ENCODE data around the gene C4orf54. TPM values are rescaled to one million over a fixed set of nuclear protein-coding genes. Genes with fewer than 3 reads are reported as not detected.

C4orf54 gene
- total and polyA plus RNA-seq, 2 of the 8 experiments (the other 6 are each of a cell fraction or from before 2014, with no cell fraction given): not detected

DNA sequence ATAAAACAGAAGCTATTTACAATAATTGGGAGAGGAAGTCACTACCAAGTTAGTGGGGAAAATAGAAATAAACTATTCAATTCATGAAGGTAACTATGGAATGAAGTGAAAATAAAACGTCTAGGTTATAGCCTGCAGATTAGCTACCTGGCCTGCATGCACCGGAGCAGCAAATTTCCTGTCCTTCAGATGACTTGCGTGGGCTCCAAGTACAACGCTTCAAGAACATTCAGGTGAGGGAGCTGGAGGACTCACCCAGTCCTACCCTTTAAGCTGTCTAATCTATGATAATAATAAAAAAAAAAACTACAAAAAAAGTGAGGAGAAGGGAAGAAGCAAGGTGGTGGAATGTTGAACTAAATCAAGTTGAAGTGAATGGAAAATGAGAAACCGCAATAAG lies 13.2 kb downstream of the C4orf54 start:
- DNase-seq (ENCODE audit: low read depth in 1 of 2, low spot score in 2 of 2): no peak
- no peak overlapping the region for H4K8ac ChIP-seq (ENCODE audit: extremely low read depth, insufficient read depth, low read length)
- no peaks in the 10 kb centered on the region for H3K9me3 ChIP-seq (ENCODE audit: insufficient read depth in 2 of 2, low read depth in 1 of 2, low read length in 1 of 2)
- H2BK5ac ChIP-seq (ENCODE audit: low read depth, low read length): peak overlapping the region; percentile 45; the same call in 1 of the 2 replicates
- H3K4ac ChIP-seq (replicated peaks; ENCODE audit: insufficient read length, low read depth, low read length): no peak overlapping the region
- H2BK12ac ChIP-seq (ENCODE audit: low read depth, low read length): no peak overlapping the region
- H3K18ac ChIP-seq (ENCODE audit: extremely low read depth, low read length): no peak overlapping the region
- no peak for FAIRE-seq
- H3K56ac ChIP-seq (replicated peaks; ENCODE audit: insufficient read length, low read depth, low read length): no peak overlapping the region
- H3K36me3 ChIP-seq (ENCODE audit: control insufficient read depth in 2 of 4, insufficient read depth in 4 of 4, low read length in 3 of 4): no peaks in the 10 kb centered on the region
- POLR2A ChIA-PET (ENCODE audit: partially characterized antibody): no interaction called here
- peak overlapping the region; percentile 82; the same call in 1 of the 2 replicates for H2BK20ac ChIP-seq (ENCODE audit: low read length)
- no peaks in the 10 kb centered on the region for H3K79me1 ChIP-seq (ENCODE audit: low read depth, low read length)
- no peak overlapping the region for H2AK5ac ChIP-seq (ENCODE audit: low read depth, low read length)
- no peak overlapping the region for H2AFZ ChIP-seq (ENCODE audit: low read length)
- no peak overlapping the region for H3K14ac ChIP-seq (ENCODE audit: insufficient read length)
- H3K23ac ChIP-seq (ENCODE audit: insufficient read length): no peak overlapping the region
- H4K5ac ChIP-seq (ENCODE audit: insufficient read length, low read depth, low read length): no peak overlapping the region
- no peaks in the 10 kb centered on the region for H4K20me1 ChIP-seq (replicated peaks in 1 of 2; ENCODE audit: control insufficient read depth in 1 of 2, insufficient read depth in 2 of 2, low read length in 2 of 2)
- no peak overlapping the region for H2BK15ac ChIP-seq (ENCODE audit: low read length)
- peak overlapping the region in 1 of 4 experiments; percentile 41; a peak in 2 of 8 replicates for H3K4me3 ChIP-seq (ENCODE audit: extremely low read depth in 1 of 4, insufficient read depth in 2 of 4, low read depth in 3 of 4, low read length in 4 of 4)
- H3K27me3 ChIP-seq (replicated peaks in 1 of 4; ENCODE audit: control insufficient read depth in 3 of 4, extremely low read depth in 1 of 4, insufficient read depth in 3 of 4, low read length in 3 of 4): peaks cover 4 to 24% (median 6%) of the 10 kb centered on the region in 4 experiments; a peak in 5 of 7 replicates
- H3K27ac ChIP-seq (ENCODE audit: low read depth, low read length): no peak overlapping the region
- H3K4me2 ChIP-seq (ENCODE audit: insufficient read depth in 1 of 2, low read depth in 2 of 2, low read length in 2 of 2): peak overlapping the region; percentile 16 to 46
- H3K4me1 ChIP-seq (replicated peaks in 1 of 4; ENCODE audit: control insufficient read depth in 3 of 4, insufficient read depth in 4 of 4, low read length in 3 of 4): peaks cover 0 to 10% (median 6%) of the 10 kb centered on the region in 4 experiments; a peak in 3 of 7 replicates
- TF ChIP-seq TAF7 (optimal IDR thresholded peaks at IDR 0.05; ENCODE audit: borderline replicate concordance, low read depth, low read length) (no peak), SP4 (IDR thresholded peaks at IDR 0.05; ENCODE audit: low read length) (no peak), CREB1 (IDR thresholded peaks at IDR 0.05) (no peak), RXRA (IDR thresholded peaks at IDR 0.05; ENCODE audit: insufficient read depth, low read depth, low read length) (no peak), PHF8 (conservative IDR thresholded peaks at IDR 0.05; ENCODE audit: low read depth, low read length) (no peak)
- H3K23me2 ChIP-seq (ENCODE audit: low read depth, low read length): no peaks in the 10 kb centered on the region
- WGBS, 2 experiments (ENCODE audit: extremely low coverage in 1 of 2, insufficient coverage in 1 of 2, insufficient read length in 1 of 2, insufficient replicate concordance in 2 of 2, low coverage in 1 of 2, low lambda C conversion rate in 2 of 2, missing lambda C conversion rate in 1 of 2): 29% methylated on average over 5 of the region's 5 CpGs; no CpG with 5 or more reads in 1 of the 2 experiments
- no peaks in the 10 kb centered on the region for H3K79me2 ChIP-seq (ENCODE audit: control insufficient read depth in 1 of 2, insufficient read depth in 2 of 2, low read length in 2 of 2)
- H4K91ac ChIP-seq (replicated peaks; ENCODE audit: insufficient read length, low read length): no peak overlapping the region
- H3K9ac ChIP-seq (replicated peaks in 1 of 4; ENCODE audit: extremely low read depth in 1 of 4, low read depth in 3 of 4, low read length in 3 of 4): no peak overlapping the region
- no peak overlapping the region for H2BK120ac ChIP-seq (replicated peaks; ENCODE audit: low read depth, low read length)
- CTCF ChIA-PET (ENCODE audit: partially characterized antibody): interaction anchor here (0.7 to 2.8 kb wide), 2 partner anchors 75 to 164 kb away, joined by 4 to 10 read pairs; no protein-coding TSS in a partner anchor
